AG04449 (cell line): Measurements from ENCODE around the gene ADAMTS19.

Experiments used
- CTCF ChIA-PET: fragments of 350-600 bp; formaldehyde crosslinking; extraction: SDS; loops from one replicate; lab custom pipeline; 2021; ENCODE audit warnings: antibody characterized with exemption; lab: Yijun Ruan, JAX
- POLR2A ChIA-PET: fragments of 400-600, 350-600 bp; formaldehyde crosslinking; extraction: SDS; loops from one replicate; lab custom pipeline; 2020; ENCODE audit warnings: antibody characterized with exemption, inconsistent platforms; lab: Yijun Ruan, JAX
- DNase-seq: peaks from one replicate; pipeline ENCODE4 v3.0.0-alpha.2; 2010; ENCODE audit warnings: low read depth, low spot score
- H3K4me3 ChIP-seq: 2 replicates; pipeline ENCODE4 v1.5.1; 2011; ENCODE audit warnings: low read depth, mild to moderate bottlenecking, control low read depth, low read length
- CTCF ChIP-seq: IDR thresholded peaks from one replicate; pipeline ENCODE4 v1.5.1; 2011; ENCODE audit warnings: mild to moderate bottlenecking, moderate library complexity, low read length, control low read depth, inconsistent platforms; ENCODE audit not compliant: insufficient read depth; ENCODE audit errors: missing control alignments

Gene ADAMTS19

GRCh38 chr5:129496421-129496820, 36.3 kb downstream of the ADAMTS19 start:
- H3K4me3 ChIP-seq: no peak overlapping the region
- ChIA-PET POLR2A (no interaction called here), CTCF (no interaction called here)
- TF ChIP-seq CTCF: no peak
- no peak for DNase-seq

- POLR2A ChIA-PET: no interaction called here
- H3K4me3 ChIP-seq: no peak overlapping the region
- DNase-seq: no peak
- TF ChIP-seq CTCF: no peak
- CTCF ChIA-PET: no interaction called here
Measured at GRCh38 chr5:129496864-129497595, 36.9 kb downstream of the ADAMTS19 start.

DNA sequence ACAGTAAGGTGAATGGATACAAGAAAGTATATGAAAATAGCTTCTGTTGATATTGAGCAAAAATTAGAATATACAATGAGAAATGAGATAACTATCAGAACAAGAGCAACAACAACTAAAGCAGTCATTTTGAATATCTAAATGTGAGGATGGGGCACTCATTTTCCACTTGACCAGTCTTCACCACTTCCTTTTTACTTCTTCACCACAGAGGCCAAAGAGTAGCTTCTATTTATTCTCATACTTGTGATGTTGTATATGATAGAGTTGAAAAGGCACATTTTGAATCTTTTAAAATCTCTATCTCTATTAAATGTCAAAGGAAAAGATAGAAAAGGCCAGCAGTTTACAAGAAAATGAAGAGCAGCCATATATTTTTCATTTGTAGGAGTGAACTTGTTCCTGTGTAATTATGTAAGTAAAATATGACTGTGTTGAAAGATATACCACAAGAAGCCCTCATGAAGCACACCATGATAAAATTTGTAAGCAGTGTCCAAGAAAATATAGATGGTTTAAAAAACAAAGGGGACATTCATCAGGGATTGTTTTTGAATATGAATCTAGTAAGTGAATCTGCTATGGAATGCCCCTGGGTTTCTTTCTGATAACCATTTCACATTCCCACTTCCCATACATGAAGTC, 39.2 kb downstream of the ADAMTS19 start:
- no peak for TF ChIP-seq CTCF
- POLR2A ChIA-PET: no interaction called here
- DNase-seq: no peak
- H3K4me3 ChIP-seq: no peak overlapping the region
- CTCF ChIA-PET: no interaction called here

DNA sequence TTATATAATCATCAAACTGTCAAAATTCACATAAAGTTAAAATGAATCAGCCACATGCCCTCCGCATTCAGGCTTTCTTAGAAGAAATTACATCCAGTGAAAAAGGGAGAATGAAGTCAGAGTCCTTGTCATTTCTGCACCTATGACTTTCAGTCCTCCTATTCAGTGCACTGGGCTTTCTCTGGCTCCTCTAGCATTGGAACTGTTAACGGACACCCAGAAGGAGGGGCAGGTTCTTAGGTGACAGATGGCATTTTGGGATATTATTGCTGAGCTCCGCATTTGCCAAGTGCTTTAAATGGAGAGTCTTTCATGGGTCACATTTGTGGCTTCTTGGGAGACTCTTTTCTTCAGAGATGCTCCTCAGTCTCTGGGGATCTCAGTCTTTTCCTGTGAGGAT, 40.0 kb downstream of the ADAMTS19 start:
- TF ChIP-seq CTCF: no peak
- DNase-seq: no peak
- ChIA-PET POLR2A (no interaction called here), CTCF (no interaction called here)
- H3K4me3 ChIP-seq: no peak overlapping the region

GRCh38 chr5:129506086-129506485, 46.0 kb downstream of the ADAMTS19 start:
- TF ChIP-seq CTCF: no peak
- DNase-seq: peak; percentile 5
- ChIA-PET CTCF (no interaction called here), POLR2A (no interaction called here)
- H3K4me3 ChIP-seq: no peak overlapping the region

DNA sequence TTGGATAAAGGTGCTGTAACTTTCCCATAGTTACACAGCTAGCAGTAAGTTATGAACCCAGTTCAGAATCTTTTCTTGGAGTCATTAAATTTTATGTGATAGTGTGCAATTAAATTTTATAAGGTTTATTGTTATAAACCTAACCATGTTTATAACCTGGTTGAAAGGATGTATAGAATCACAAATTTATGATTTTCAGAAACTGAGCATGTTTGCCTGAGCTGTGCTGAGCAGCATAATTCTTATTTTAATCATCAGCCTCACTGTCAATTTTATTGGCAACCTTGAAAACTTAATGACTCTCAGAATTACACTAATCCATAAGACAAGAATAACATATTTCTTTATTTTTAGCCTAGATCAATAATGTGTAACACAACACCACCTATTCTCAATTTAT, 46.9 kb downstream of the ADAMTS19 start:
- DNase-seq: no peak
- no peak overlapping the region for H3K4me3 ChIP-seq
- CTCF ChIA-PET: no interaction called here
- TF ChIP-seq CTCF: no peak
- POLR2A ChIA-PET: no interaction called here
